Dermis microvascular lymphatic vessel endothelial cell (primary cell): Measurements from ENCODE around the gene ZNF322. TPM values are rescaled to one million over a fixed set of nuclear protein-coding genes. Genes with fewer than 3 reads are reported as not detected.

Experiments used
- DNase-seq, 2 donors: peaks; one replicate each; pipeline versions ENCODE4 v3.0.0 to v3.0.0-alpha.2; 2010; ENCODE audit warnings: low read depth in 2 of 2
- total RNA-seq: library from RNA; depleted of rRNA; stranded (reverse); fragments of >200 nt; gene quantifications from 2 replicates; pipeline ENCODE4 v1.2.1, GENCODE V29; 2014

ZNF322 gene
- total RNA-seq, 1 donor from 2014 or later = 12.5 TPM

DNA sequence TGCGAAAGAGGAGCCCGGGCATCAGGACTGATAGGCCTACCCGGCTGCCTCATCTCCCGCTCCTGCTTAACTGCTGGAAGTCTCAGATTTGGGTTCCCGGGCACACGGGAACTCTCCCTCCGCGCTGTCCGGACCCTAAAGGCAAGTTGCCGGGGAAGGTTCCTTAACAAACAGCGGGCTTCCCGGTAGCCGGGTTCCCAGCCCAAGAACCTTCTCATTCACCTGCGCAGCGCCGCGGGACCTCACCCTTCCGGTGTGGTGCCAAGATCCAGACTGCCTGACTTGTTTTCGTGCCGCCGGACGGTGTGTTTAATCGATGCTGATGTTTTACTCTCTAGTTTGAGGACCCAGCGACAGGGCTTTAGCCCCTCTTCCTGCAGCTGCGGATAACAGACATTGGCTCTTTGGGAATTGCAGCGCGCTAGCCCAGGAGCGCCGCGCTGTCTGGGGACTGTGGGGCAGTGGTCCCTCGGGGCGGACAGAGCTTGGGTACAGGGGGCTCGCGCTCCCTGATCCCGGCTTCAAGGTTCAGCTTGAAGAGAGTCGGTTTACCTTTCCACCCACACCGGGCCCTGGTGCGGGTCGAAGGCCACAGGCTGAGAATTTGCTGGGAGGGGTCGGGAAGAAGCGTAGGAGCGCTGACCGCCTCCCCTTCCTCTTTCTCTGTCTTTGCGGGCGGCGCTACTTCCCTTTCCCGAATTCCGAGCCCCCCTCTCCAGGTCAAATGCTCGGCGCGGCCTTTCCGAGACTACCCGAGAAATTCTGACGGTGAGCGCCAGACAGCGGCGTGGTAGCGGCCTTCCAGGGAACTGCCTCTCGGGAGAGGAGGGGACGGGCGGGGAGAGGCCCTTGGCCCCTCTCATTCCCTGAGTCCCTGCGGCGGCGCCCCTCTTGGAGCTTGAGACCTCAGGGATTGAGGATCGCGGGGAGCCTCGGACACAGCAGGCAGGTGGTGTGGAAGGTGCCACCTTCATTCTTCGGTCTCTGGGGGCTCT lies 45.6 kb downstream of the ZNF322 start:
- no peak for DNase-seq

DNA sequence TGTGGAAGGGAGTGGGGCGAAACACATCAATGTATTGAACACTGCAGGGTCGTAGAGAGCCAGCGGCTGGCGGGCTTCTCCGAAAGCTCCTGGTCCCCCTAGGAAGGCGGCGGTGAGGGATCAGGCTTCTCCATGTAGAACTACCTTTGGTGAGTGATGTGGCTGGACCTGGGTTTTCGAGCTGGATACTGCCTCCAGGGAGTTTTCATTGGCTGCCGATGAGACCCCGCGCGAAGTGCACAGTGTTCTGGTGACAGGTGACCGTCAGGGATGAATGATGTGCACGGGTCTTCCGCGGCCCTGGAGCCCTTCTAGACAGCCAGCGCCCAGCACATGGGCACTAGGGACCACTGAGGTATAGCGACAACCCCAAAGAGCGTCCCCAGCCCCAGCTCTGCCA lies 46.3 kb downstream of the ZNF322 start:
- DNase-seq = no peak

GRCh38 chr6:26611599-26611998 lies 47.9 kb downstream of the ZNF322 start:
- no peak for DNase-seq

GRCh38 chr6:26609463-26609862 lies 50.1 kb downstream of the ZNF322 start:
- DNase-seq = no peak

GRCh38 chr6:26607434-26608230 lies 51.9 kb downstream of the ZNF322 start:
- peak; percentile 50 to 60 for DNase-seq

- no peak for DNase-seq
Measured at GRCh38 chr6:26604797-26605196, 54.7 kb downstream of the ZNF322 start.

DNA sequence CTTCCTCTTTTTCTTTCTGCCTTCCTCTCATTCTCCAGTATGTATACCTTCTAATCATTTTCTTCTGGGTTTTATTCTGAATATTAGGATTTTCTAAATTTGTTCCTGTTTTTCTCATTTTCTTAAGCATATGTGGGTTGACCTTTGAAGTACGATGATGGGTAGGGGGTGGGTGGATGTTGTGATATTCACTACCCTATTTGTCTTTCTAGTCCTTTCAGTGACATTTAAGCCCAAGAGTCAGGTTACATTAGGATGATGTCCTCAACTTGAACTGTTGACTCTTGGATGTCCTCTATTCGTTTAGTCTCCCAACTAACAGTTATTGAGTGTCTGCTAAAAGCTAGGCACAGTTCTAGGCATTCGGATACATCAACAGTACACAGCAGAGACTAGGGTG lies 55.5 kb downstream of the ZNF322 start:
- DNase-seq = no peak

DNA sequence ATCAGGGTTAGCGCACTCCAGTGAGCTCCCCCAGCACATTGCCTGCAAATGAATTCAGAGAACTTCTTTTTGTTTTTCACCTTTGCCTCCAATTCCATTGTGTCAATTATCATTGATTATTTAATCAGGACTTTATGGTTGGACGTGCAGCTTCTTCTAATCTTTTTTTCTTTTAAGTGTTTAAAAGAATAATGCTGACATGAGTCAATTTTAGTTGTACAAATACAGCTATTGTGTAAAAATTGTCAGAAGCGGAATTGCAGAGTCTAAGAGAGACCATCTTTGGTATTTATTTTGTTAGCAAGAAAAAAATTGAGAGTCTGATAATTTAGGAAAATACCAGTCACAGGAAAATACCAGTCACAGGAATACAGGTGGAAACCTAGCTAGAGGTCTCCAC lies 57.3 kb downstream of the ZNF322 start:
- DNase-seq = no peak

DNA sequence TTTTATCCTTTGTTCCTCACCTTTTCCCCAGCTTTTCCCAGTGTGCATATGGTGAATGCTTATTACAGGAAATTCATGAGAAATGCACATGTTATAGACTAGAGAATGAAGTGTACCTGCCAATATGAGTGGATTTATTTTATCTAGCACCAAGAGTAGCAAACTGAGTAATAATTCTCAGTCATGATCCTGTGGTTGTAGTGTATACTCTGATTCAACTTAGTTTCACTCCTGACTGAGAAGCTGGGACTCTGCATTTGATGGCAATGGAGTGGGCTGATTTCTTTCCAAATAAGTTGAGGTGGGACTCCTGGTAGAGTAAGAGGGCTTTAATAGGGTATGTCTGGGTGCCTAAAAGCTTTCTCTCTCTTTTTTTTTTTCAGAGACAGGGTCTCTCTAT lies 58.8 kb downstream of the ZNF322 start:
- DNase-seq = no peak

DNA sequence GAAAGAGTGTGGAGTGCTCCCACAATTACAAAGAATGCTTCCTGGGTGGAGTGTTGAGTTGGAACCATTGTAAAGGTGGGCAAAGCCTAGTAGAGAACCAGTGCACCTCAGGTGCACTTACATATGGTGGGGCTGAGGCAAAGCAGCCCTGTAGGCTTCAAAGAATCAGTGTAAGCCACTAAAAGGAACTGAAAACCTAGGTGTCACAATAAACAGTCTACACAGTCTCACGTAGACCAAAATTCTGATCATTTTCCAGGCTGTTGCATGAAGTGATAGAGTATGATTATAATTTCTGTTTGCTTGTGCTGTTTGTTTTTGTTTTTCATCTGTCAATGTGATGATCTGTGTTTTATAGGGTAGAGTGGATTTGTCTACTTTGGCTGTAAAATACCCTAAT lies 60.0 kb downstream of the ZNF322 start:
- no peak for DNase-seq

DNA sequence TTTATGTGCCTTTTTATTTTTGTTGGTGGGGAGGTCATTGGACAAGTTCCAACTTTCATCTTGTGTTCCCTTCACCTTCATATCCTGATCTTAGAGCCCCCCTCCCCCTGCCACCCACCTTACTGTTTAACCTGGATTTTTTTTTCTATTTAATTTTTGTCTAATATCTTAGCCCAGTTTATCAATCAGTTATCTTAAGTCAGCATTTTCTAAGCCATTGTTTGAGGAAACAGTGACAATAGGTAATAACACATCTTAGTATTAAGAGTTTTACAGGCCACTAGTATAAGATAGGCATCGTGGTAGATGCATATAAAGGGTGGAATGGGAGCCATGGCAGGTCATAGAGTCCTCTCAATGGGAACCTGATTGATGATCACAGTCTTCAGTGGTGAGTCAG lies 60.4 kb downstream of the ZNF322 start:
- DNase-seq = no peak

DNA sequence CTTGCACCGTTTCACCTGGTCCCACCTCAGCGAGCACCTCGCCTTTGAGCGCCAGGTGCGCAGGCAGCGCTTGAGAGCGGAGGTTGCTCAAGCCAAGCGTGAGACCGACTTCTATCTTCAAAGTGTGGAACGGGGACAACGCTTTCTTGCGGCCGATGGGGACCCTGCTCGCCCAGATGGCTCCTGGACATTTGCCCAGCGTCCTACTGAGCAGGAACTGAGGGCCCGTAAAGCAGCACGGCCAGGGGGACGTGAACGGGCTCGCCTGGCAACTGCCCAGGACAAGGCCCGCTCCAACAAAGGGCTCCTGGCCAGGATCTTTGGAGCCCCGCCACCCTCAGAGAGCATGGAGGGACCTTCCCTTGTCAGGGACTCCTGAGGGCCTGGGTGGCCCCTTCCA lies 61.3 kb downstream of the ZNF322 start:
- no peak for DNase-seq

- DNase-seq = no peak
Measured at GRCh38 chr6:26597821-26598220, 61.7 kb downstream of the ZNF322 start.

DNA sequence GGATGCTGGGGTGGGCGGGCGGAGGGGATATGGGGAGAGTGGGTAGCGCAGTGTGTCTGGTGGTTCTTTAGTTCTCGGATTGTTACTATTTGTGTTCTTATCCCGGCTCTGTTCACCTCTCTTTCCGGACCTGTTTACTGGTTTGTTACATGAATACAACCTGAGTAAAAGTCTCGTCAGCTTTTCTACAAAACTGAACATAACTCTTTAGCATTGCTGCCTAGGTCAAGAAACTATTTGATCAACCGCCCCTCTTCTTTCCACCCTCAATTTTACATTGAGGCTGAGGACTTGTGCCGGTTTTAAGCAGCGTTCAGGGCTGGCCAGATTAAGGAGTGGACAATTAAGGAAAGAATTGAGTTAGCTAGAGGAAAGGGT lies 62.2 kb downstream of the ZNF322 start:
- DNase-seq = no peak

- DNase-seq = peak; percentile 99
Measured at GRCh38 chr6:26596579-26597388, 62.8 kb downstream of the ZNF322 start, which contains the start of gene ABT1. ABT1 (plus strand) TSS chr6:26596953; CDS start chr6:26596983, 30 bp downstream.

DNA sequence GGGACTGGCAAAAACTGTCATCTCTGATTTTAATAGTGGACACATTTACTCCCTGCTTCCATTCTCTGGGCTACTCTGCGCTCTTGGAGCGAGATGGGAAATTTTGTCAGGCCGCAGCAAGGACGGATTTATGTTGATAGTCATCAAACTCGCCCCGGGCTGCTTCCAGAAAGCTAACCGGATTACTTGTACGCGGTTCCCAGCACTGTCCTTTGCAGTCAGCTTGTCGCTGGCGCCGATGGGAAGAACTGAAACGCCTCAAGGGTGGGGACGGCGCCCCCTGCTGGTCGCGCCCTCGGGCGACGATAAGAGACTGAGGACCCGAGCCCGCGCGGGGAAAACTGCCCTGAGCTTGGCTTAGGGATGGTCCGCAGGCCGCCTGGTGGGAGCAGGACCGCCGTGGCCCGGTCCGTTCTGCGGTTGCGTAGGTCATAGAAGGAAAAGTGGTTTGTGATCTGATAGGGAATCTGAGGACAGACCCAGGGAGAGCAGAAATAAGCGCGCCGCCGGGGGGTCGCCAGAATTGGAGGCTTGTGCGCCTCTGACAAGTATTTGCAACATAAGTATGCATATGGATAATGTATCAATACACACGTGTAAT lies 63.8 kb downstream of the ZNF322 start:
- DNase-seq = peak; percentile 69 to 90

- DNase-seq = peak in 1 of 2 donors; percentile 26
Measured at GRCh38 chr6:26594730-26595632, 64.6 kb downstream of the ZNF322 start.

DNA sequence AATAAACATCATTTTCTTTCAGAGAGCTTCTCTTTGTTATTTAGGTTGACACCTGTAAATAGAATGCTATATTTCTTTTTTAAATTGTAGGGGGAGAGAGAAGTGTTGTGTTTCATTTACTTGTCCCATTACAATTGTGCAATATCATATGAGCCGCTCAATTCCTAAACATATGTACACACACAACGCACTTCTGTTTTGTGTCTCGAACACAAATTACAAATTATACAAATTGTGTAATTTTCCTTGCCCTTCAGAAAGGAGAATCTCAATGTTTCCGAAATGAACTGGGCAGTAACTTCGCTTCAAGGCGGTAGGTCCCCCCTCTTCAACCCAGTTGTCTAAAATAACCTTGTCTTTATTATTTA lies 65.4 kb downstream of the ZNF322 start:
- DNase-seq = no peak

- no peak for DNase-seq
Measured at GRCh38 chr6:26593278-26594130, 66.0 kb downstream of the ZNF322 start.
